ENCODE measurements around the gene NINJ1. TPM values are rescaled to one million over a fixed set of nuclear protein-coding genes. Genes with fewer than 3 reads are reported as not detected.
"Not testable (repeated sequence)": the region's sequence is repeated elsewhere in the genome, so short reads cannot be mapped to it uniquely, and the experiment has no call there.

NINJ1 gene
- total RNA-seq, 2 experiments from 2014 or later, result 74.9 to 77.8 TPM

- peak overlapping the region; percentile 57 for H3K4me3 Mint-ChIP-seq
- DNase-seq, result peak; percentile 43
- peak overlapping the region; percentile 91 for H3K27ac Mint-ChIP-seq
- peaks cover 32% of the 10 kb centered on the region for H3K36me3 Mint-ChIP-seq
- H3K9me3 Mint-ChIP-seq, result peaks cover 28% of the 10 kb centered on the region
- not testable (repeated sequence) for H3K27me3 Mint-ChIP-seq
- H3K4me1 Mint-ChIP-seq, result peaks cover 44% of the 10 kb centered on the region
Measured at GRCh38 chr9:93146696-93147095, 12.6 kb upstream of the NINJ1 start.

- peak; percentile 34 for DNase-seq
- Mint-ChIP-seq H3K27ac (peak overlapping the region; percentile 85), H3K9me3 (peaks cover 28% of the 10 kb centered on the region), H3K36me3 (peaks cover 31% of the 10 kb centered on the region), H3K4me3 (peak overlapping the region; percentile 3), H3K4me1 (peaks cover 50% of the 10 kb centered on the region), H3K27me3 (no peaks in the 10 kb centered on the region)
Measured at GRCh38 chr9:93143830-93144530, 9.9 kb upstream of the NINJ1 start.

- DNase-seq, result no peak
- Mint-ChIP-seq H3K36me3 (peaks cover 18% of the 10 kb centered on the region), H3K9me3 (peaks cover 17% of the 10 kb centered on the region), H3K4me1 (peaks cover 46% of the 10 kb centered on the region), H3K27me3 (no peaks in the 10 kb centered on the region), H3K4me3 (no peak overlapping the region), H3K27ac (no peak overlapping the region)
Measured at GRCh38 chr9:93141771-93142483, 7.9 kb upstream of the NINJ1 start.

GRCh38 chr9:93139365-93140182 lies 5.5 kb upstream of the NINJ1 start:
- Mint-ChIP-seq H3K4me1 (peaks cover 52% of the 10 kb centered on the region), H3K4me3 (no peak overlapping the region), H3K27ac (no peak overlapping the region), H3K36me3 (peaks cover 6% of the 10 kb centered on the region), H3K9me3 (peaks cover 4% of the 10 kb centered on the region), H3K27me3 (no peaks in the 10 kb centered on the region)
- DNase-seq, result no peak

GRCh38 chr9:93138171-93138764 lies 4.2 kb upstream of the NINJ1 start:
- DNase-seq, result no peak
- no peak overlapping the region for H3K4me3 Mint-ChIP-seq
- peaks cover 43% of the 10 kb centered on the region for H3K4me1 Mint-ChIP-seq
- H3K27me3 Mint-ChIP-seq, result no peaks in the 10 kb centered on the region
- peaks cover 5% of the 10 kb centered on the region for H3K36me3 Mint-ChIP-seq
- no peak overlapping the region for H3K27ac Mint-ChIP-seq
- H3K9me3 Mint-ChIP-seq, result peaks cover 4% of the 10 kb centered on the region

- H3K4me1 Mint-ChIP-seq, result peaks cover 48% of the 10 kb centered on the region
- H3K4me3 Mint-ChIP-seq, result no peak overlapping the region
- H3K27me3 Mint-ChIP-seq, result no peaks in the 10 kb centered on the region
- H3K9me3 Mint-ChIP-seq, result peaks cover 2% of the 10 kb centered on the region
- H3K27ac Mint-ChIP-seq, result no peak overlapping the region
- DNase-seq, result no peak
- H3K36me3 Mint-ChIP-seq, result peaks cover 9% of the 10 kb centered on the region
Measured at GRCh38 chr9:93137362-93137761, 3.3 kb upstream of the NINJ1 start.

GRCh38 chr9:93136011-93136440 lies 2.0 kb upstream of the NINJ1 start:
- Mint-ChIP-seq H3K27me3 (no peaks in the 10 kb centered on the region), H3K9me3 (peaks cover 2% of the 10 kb centered on the region), H3K4me3 (no peak overlapping the region), H3K27ac (no peak overlapping the region), H3K36me3 (peaks cover 11% of the 10 kb centered on the region), H3K4me1 (peaks cover 56% of the 10 kb centered on the region)
- no peak for DNase-seq

GRCh38 chr9:93134740-93135444 lies 841 bp upstream of the NINJ1 start:
- peaks cover 52% of the 10 kb centered on the region for H3K4me1 Mint-ChIP-seq

GRCh38 chr9:93133681-93134014 lies 403 bp downstream of the NINJ1 start:
- peak; percentile 70 for DNase-seq
- Mint-ChIP-seq H3K36me3 (peaks cover 11% of the 10 kb centered on the region), H3K9me3 (peaks cover 2% of the 10 kb centered on the region), H3K27me3 (no peaks in the 10 kb centered on the region), H3K4me3 (peak overlapping the region; percentile 91), H3K4me1 (peaks cover 54% of the 10 kb centered on the region), H3K27ac (peak overlapping the region; percentile 94)

More at GRCh38 chr9:93134740-93135444, 841 bp upstream of the NINJ1 start:
- Mint-ChIP-seq H3K27ac (peak overlapping the region; percentile 86), H3K36me3 (peaks cover 11% of the 10 kb centered on the region), H3K9me3 (peaks cover 2% of the 10 kb centered on the region), H3K4me3 (peak overlapping the region; percentile 74), H3K27me3 (no peaks in the 10 kb centered on the region)
- no peak for DNase-seq

GRCh38 chr9:93132946-93133680 lies 938 bp downstream of the NINJ1 start:
- no peaks in the 10 kb centered on the region for H3K9me3 Mint-ChIP-seq
- H3K27ac Mint-ChIP-seq, result peak overlapping the region; percentile 94
- no peak for DNase-seq
- H3K27me3 Mint-ChIP-seq, result no peaks in the 10 kb centered on the region
- peaks cover 54% of the 10 kb centered on the region for H3K4me1 Mint-ChIP-seq
- peak overlapping the region; percentile 91 for H3K4me3 Mint-ChIP-seq
- H3K36me3 Mint-ChIP-seq, result peaks cover 9% of the 10 kb centered on the region

- H3K9me3 Mint-ChIP-seq, result no peaks in the 10 kb centered on the region
- H3K4me3 Mint-ChIP-seq, result peak overlapping the region; percentile 91
- no peak for DNase-seq
- H3K4me1 Mint-ChIP-seq, result peaks cover 61% of the 10 kb centered on the region
- H3K27me3 Mint-ChIP-seq, result no peaks in the 10 kb centered on the region
- H3K27ac Mint-ChIP-seq, result peak overlapping the region; percentile 94
- H3K36me3 Mint-ChIP-seq, result peaks cover 9% of the 10 kb centered on the region
Measured at GRCh38 chr9:93132287-93132927, 1.6 kb downstream of the NINJ1 start.

GRCh38 chr9:93131599-93132286 lies 2.3 kb downstream of the NINJ1 start:
- H3K4me3 Mint-ChIP-seq, result peak overlapping the region; percentile 91
- no peak for DNase-seq
- H3K9me3 Mint-ChIP-seq, result no peaks in the 10 kb centered on the region
- peak overlapping the region; percentile 94 for H3K27ac Mint-ChIP-seq
- H3K4me1 Mint-ChIP-seq, result peaks cover 65% of the 10 kb centered on the region
- H3K27me3 Mint-ChIP-seq, result no peaks in the 10 kb centered on the region
- H3K36me3 Mint-ChIP-seq, result peaks cover 9% of the 10 kb centered on the region

GRCh38 chr9:93130861-93131481 lies 3.1 kb downstream of the NINJ1 start:
- Mint-ChIP-seq H3K9me3 (no peaks in the 10 kb centered on the region), H3K4me3 (peak overlapping the region; percentile 91), H3K36me3 (peaks cover 13% of the 10 kb centered on the region), H3K27ac (no peak overlapping the region), H3K27me3 (no peaks in the 10 kb centered on the region), H3K4me1 (peaks cover 66% of the 10 kb centered on the region)
- no peak for DNase-seq
